H4 (cell line): ENCODE measurements around the gene GPR34. TPM values are rescaled to one million over a fixed set of nuclear protein-coding genes. Genes with fewer than 3 reads are reported as not detected.
"Not testable (repeated sequence)": the region's sequence is repeated elsewhere in the genome, so short reads cannot be mapped to it uniquely, and the experiment has no call there.

Experiments
- DNase-seq: peaks from one replicate; pipeline ENCODE4 v3.0.0-alpha.2; 2015; ENCODE audit warnings: low spot score
- total RNA-seq: library from RNA; depleted of rRNA; stranded (reverse); fragments of >200 nt; shearing (Covaris generic); gene quantifications from 2 replicates; pipeline ENCODE4 v1.2.3, GENCODE V29; 2014; rRNA removed

Gene GPR34, protein sequence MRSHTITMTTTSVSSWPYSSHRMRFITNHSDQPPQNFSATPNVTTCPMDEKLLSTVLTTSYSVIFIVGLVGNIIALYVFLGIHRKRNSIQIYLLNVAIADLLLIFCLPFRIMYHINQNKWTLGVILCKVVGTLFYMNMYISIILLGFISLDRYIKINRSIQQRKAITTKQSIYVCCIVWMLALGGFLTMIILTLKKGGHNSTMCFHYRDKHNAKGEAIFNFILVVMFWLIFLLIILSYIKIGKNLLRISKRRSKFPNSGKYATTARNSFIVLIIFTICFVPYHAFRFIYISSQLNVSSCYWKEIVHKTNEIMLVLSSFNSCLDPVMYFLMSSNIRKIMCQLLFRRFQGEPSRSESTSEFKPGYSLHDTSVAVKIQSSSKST
- total RNA-seq, result not detected in 2 replicates

DNA sequence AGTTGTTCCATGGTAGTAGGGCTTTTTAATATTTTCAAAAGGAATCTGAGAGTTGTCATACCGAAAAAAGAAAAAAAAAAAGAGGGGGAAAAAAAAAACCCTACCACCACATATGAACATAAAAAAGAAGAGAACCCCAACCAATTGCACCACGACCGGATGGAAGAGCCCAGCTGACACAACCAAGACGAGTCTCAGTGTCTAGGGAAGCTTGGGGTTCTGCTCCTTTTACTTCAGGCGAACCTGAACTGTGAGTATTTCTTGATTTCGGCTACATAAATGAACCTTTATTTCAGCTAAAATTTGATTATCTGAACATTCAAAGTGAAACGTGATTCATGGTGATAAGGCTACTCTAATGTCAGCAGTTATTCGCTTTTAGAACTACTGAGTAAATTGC lies at the start of gene GPR34:
Gene GPR34, plus strand, starts transcription at position 139 of the 400 bp plus-strand sequence. CDS start 6,661 bp downstream, outside the sequence.
- DNase-seq, result no peak

DNA sequence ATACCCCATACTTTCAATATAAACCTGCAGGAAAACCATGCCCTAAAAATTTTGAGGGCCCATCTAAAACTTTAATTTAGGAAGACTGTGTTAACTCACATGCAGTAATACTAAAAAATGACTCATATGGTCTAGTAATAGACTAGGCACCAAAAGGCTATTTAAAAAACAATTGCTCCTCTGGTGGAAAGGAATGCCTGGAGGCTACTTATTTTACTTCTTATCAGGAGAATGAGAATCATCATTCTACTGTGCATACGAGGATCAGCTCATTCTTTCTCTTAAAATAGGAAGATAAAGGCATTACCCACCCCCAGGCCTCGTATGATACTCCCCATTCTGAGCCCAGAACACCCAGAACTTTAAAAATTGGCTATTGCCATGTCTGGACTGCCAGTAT lies 42.6 kb upstream of the GPR34 start:
- not testable (repeated sequence) for DNase-seq

DNA sequence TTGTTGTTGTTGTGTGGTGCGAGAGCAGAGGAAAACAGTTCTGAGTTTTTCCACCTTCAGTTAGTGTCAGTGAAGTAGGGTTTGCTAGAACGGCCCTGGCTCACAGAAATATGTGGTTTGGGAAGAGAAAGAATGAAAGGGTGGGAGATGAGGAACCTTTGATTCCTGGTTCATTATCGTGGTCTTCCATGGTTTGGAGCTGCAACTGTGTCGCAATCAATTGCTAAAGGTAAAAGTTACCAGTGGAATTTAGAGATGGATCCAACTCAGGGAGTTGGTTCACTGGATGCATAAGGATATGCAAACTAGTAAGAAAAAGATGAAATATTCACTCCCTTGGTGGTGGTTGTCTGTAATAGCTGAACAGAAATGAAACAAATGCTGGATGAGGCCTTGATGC lies 35.6 kb upstream of the GPR34 start:
- no peak for DNase-seq

DNA sequence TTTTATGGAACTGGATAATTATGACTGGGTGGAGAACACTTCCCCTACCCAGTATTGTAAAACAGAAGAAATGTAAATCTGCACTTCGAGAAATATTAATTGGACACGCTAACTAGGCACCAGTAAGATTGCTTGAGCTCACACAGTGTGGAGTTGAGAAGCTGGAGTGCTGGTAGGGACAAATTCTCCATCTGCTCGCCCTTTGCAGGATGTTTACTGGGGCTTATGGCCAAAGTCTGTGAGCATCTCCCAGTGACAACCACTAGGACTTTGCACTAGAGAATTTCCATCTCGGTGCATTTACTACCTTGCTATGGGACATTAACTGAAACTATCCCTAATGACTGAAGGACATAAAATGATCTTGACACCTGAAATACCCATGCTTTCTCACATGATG lies 33.7 kb upstream of the GPR34 start:
- DNase-seq, result no peak

DNA sequence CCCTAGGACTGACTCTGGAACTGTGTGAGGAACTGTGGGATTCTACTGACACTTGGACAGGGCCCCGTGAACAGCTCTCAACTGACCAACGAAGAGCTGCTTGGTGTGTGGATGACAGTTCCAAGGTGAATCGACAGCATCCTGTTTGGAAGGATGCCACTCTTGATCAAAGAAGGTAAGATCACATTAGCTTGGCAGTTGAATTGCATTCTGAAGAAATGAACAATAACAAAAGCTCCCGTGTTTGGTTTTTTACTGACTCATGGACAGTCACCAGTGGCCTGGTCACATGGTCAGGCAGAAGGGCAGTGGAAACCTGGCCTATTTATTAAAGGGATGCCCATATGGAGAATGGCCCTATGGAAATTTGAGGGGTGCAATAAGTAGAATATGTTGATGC lies 33.1 kb upstream of the GPR34 start:
- no peak for DNase-seq

DNA sequence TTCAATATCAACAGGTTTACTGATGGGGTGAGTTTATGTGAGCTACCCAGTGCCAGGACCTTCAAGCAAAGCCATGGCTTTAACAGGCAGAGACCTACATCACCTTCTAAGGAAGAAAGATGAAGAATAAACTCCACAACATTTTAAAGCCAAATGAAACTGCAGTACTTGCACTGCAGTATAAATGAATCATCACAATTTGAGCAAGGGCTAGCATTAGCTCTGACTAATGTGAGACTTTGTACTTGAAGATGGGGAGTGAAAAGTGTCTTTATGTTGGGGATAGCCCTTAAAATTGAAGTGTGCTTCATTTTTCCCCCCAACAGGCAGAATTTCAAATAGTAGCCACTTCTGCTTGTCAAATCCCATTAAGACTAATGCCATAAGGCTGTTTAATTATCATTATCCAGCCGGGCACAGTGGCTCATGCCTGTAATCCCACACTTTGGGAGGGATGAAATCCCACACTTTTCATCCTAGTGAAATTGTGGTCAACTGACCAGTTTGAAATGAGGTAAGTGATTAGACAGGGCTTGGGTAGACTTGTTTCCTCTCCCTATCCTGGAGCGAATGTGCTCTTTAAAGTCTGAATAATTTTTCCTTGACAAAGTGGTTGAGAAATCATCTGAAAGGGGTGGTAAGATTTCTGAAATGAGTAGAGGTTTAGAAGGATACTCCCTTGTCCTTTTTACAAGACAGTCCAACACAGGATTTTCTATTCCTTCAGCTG lies 27.2 kb upstream of the GPR34 start:
- no peak for DNase-seq

DNA sequence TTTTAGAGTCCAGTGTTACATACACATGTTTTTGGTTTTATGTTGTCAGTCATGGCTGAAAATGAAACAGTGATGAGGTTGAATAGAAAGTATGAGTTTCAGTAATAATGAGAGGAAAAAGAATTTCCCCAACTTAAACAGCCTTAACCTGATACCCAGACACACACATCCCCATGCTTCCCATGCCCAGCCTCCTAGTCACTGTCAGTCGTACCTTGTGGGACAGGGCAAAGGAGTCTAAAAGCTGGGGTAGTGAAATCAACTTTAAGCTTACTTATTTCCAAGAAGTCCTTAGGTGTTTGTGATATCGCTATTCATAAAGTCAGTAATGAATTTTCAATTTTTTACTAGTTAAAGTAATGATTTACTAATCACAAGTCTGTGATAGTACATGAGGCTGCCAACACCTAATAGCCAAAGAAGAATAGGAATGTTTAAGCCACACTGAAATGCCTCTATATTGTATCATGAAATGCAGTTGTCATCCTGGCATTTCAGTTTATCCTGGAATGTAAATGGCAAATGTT lies 24.3 kb upstream of the GPR34 start:
- DNase-seq, result no peak

DNA sequence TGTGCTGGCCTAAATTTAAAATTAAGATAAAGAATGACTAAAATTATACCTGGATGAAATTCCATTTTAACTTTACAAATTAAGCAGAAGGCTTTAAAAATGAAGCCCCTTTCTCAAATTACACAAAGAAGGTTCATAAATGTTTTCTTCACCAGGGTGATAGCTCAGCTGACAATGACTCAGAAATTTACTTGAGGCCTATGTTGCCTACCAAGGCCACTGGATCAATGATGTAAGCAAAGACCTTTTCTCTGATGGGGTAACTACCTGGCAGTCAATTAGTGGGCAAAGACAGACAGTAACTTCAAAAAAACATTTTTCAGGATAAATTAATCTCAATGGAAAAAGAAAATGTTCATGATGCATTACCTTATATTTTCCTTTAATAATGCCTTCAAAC lies 23.9 kb upstream of the GPR34 start:
- DNase-seq, result no peak

DNA sequence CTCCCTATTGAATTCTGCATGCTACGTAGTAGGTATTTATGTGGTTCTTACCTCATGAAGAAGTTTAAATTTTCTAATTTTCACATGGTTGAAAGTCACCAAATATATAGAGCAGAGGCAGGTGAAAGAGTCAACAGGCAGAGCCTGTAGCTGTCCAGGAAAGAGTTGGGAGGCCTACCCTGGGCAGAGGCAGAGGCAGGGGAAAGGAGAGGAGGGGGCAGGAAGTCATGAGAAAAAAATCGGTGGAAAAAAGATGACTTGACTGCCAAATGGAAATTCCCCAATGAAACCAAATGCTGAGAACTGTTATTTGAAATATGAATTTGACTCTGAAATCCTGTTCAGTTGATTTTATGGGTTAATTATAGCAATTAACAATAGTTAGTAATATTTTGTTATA lies 23.1 kb upstream of the GPR34 start:
- no peak for DNase-seq

DNA sequence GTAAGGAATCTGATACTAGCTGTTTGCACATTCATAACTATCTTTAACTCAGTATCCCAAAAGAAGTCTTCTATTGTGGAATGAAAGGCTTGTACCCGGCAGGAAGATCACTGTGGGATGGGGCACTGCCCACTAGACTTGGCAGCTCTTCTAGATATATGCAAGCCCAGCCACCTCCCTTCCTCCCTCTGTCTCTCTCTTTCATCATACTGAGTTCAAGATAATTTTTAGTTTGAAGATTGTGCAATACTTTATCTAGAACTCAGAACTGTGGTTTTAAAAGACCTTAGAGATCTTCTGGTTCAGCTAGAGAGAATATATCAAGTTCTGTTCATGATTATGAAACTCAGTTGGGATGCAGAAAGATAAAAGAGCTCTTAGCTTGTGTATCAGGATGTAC lies 22.5 kb upstream of the GPR34 start:
- DNase-seq, result no peak

DNA sequence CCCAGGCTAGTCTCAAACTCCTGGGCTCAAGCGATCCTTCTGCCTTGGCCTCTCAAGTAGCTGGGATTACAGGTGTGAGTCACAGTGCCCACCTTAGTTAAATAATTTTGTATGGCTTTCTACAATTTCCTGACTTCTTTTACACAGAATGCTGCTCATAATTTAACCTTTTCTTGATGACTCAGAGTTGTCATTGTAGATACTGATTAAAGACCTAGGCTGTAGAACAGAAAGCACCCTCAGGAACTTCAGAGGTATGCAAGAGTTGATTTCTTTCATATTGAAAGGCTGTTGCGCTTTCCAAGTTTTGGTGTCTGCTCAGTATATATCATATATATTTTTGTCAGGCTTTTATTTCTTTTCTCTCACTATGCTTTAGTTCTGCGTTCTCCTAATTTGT lies 21.1 kb upstream of the GPR34 start:
- DNase-seq, result no peak

DNA sequence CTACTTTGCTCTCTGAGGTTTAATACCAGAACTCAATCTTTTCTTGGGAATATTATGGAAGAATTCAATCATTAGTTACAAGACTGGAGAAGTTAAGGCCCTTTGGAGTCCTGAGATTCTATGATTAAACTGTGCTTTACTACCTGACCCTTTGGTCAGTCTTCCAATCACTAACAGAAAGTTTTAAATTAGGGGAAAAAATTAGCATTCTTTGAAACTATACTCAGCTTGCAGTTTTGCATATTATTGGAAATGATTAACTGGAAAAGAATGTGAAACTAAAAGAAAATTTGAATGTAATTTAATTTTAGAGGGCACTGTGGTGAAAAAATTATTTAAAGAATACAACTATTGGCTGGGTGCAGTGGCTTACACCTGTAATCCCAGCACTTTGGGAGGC lies 18.7 kb upstream of the GPR34 start:
- no peak for DNase-seq

DNA sequence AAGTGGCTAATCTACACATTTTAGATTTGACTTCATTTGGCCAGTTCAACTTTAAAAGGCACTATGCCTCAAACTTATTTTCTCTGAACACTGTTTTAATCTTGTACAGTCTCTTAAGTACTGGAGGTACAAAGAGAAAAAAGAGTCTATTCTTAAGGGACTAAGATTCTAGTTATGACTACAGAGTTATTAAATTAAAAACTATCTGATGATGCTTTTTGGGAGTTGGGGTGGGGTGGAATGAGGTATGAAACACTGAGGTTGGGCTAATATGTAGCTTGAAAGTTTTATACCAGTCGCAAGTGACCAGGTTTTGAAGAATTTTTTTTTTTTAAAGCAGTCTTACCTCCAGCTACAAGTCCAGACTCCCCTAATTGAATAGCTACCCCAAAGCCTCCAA lies 17.7 kb upstream of the GPR34 start:
- DNase-seq, result no peak

DNA sequence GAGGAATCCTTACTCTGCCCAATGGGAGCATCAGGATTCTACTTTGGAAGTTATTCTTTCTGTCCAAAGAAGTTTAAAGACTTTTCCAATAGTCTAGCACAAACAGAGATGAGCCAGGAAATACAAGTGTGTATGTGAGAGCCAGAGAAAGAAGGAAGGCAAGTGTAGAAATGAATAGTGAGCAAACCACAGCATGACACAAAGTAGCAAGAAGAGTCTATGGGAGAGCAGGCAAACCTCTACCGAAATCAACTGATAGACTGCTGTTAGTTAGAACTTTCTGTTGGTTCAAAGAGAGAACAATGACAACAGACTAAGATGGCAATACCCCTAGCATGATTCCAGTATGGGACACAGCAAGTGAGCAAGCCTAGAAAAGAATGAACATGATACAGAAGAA lies 16.1 kb upstream of the GPR34 start:
- no peak for DNase-seq

DNA sequence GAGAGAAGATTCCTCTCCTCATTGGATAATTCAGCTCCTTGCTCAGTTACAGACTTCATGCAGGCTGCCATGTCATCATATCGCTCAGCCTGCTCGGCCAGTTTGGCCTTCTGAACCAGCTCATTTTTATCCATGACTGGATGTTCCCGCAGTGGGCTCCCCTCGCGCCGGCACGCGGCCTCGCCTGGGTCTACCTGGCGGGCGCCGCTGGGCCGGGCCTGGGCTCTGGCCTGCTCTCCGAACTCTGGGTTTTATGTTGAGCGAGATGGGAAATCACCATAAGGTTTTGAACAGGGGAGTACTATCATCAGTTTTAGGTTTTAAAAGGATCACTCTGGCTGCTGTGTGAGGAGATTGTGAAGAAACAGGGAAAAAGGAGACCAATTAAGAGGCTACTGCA lies 12.4 kb upstream of the GPR34 start:
- not testable (repeated sequence) for DNase-seq

DNA sequence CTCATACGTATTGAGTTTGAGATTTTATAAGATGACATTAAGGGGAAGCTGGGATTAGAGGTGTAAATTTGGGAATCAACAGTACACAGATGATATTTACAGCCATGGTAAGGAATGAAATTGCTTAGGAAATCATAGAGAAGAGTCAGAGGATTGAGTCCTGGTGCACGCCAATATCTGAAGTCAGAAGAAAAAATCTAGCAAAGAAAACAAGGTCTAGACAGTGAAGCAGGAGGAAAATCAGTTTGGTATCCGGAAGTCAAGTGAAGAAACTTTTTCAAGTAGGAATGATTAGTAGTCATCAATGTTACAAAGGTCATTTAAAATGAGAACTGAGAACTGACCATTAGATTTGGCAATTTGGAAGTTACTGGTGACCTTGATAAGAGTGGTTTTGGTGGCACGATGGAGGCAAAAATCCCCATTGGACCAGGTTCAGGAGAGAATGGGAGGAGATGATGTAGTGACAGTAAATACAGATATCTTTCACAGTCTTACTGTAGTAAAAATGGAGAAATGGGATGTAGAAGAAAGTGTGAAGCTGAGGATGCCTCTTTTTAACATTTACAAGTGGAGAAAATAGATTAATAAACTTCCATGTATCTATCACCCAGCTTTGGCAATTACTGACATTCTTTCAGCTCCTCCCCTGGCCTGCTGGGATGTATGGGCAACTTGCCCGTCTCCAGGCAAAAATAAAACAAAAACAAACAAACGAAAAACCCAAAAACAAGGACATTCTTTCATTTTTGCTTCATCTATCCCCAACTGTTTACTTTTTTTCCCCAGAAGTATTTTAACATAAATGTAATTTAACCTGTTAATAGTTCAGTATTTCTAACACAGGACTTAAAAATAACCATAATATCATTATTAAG lies 11.4 kb upstream of the GPR34 start:
- DNase-seq, result no peak

DNA sequence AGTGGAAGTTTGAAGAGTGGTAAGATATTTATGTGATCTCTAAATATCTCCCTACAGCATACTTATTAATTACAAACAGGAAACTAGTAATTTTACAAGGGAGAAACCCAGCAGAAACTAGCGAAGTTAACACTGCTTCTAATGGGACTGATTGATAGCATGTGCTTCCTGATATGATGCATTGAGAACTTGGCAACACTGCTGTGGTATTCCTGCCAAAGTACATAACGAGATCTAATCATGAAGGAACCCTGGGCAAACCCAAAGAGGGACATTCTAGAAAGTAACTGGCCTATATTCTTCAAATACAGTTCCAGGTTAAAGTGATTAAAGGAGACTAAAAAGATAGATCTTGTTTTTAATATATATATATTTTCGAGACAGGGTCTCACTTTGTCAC lies 4.6 kb upstream of the GPR34 start:
- DNase-seq, result no peak

DNA sequence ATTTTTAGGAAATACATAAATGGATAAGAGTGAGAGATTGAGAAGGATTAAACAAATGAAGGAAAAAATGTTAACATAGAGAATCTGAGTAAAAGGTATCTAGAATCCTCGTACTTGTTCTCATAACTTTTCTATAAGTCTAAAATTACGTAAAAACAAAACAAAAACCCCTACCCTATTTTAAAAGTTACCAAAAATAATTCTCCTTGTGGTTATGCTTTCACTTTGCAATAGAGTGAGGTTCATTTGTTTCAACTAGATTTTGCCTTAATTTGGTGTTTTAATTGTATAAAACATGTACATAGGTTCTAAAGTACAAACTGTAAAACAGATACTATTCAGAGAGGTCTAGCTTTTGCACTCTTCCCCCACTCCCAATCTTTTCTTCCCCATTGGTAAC lies 3.8 kb upstream of the GPR34 start:
- no peak for DNase-seq

DNA sequence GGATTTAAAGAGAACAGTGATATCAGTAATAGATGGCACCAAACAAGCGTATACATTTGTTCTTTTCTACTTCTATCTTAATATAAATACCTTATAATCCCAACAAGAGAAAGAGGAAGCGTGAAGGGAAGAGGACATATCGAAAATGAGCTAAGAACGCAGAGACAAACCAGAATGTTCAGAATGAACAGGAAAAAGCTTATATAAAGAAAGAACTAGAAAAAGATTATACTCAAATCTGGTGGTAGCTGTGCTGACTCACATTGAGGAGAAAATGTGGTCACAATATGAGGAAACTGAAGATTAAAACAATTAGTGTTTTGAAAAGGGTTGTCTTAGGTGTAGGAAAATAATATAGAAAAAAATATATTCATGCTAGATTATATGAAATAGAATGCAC lies 2.0 kb upstream of the GPR34 start:
- DNase-seq, result no peak

DNA sequence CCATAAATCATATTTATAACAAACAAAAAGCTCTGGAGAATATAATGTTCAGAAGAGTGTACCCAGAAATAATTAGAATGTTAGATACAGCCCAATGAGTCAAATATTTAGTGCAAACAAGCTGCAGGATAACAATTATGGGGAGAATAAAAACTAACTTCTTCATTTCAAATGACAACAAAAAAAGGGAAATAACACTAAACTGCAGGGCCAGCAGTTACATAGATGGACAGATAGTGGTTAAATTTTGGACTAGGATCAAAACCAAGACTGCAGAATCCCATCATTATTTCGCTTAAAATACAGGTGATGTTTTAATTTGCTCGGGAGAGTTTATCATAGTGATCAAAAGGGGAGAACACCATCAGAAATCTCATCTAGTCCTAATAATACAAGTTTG lies 617 bp upstream of the GPR34 start:
- no peak for DNase-seq

DNA sequence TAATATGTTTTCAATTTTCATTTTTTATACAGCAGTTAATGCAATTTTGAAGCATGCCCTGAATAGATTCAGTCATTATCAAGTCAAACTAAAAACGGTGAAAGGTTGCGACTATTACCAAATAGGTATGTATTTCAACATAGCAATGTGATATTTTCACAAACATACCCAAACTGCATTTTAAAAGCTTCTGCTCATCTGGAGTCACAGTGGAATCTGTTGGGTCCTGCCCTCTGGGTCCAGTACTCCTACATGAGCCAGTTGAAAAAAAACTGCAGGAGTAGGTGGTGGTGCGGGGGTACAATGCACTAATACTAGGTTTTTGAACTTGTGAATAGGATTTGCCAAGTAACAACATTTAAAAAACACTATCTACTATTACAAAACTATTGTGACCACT lies 938 bp downstream of the GPR34 start:
- no peak for DNase-seq

DNA sequence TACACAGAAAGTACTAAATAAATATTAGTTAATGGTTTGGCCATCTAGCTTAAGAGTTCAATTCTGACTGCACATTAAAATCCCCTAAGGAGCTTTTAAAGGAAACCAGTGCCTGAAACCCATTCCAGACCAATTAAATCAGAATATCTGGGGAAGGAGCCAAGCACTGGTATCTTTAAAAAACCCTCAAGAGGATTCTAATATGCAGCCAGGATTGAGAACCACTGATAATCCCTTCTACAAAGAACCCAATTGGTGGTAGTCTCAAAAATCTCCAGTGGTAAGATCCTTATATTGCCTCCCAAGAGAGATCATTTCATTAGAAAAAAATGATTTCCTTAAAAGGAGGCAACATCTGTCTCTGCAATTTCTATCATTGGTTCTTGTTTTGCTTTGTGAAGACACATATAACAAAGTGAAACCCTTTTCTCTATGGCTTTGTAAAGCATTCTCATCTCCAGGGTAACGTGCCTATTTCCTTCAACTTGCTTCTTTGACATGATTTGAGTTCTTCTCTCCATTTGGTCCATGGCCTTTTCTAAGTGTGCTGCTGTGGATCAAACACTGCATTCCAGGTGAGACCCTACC lies 3.5 kb downstream of the GPR34 start:
- DNase-seq, result no peak
